Measurements from ENCODE around the gene CD70.
"Not testable (repeated sequence)": the region's sequence is repeated elsewhere in the genome, so short reads cannot be mapped to it uniquely, and the experiment has no call there.

CD70 gene

GRCh38 chr19:6570764-6571163 is 20.2 kb downstream of the CD70 start:
- DNase-seq (ENCODE audit: low read depth), result no peak

GRCh38 chr19:6568816-6569215 is 22.1 kb downstream of the CD70 start:
- DNase-seq (ENCODE audit: low read depth), result no peak

GRCh38 chr19:6568010-6568526 is 22.9 kb downstream of the CD70 start:
- DNase-seq (ENCODE audit: low read depth), result no peak

GRCh38 chr19:6566727-6567126 is 24.2 kb downstream of the CD70 start:
- DNase-seq (ENCODE audit: low read depth), result not testable (repeated sequence)

- no peak for DNase-seq (ENCODE audit: low read depth)
Observed at GRCh38 chr19:6564393-6564792, 26.6 kb downstream of the CD70 start.

GRCh38 chr19:6562437-6562836 is 28.5 kb downstream of the CD70 start:
- DNase-seq (ENCODE audit: low read depth), result not testable (repeated sequence)

- DNase-seq (ENCODE audit: low read depth), result no peak
Observed at GRCh38 chr19:6556480-6557195, 34.3 kb downstream of the CD70 start.

GRCh38 chr19:6556043-6556449 is 34.9 kb downstream of the CD70 start:
- no peak for DNase-seq (ENCODE audit: low read depth)

- peak; percentile 37 for DNase-seq (ENCODE audit: low read depth)
Observed at GRCh38 chr19:6551607-6552450, 39.1 kb downstream of the CD70 start.

GRCh38 chr19:6551091-6551490 is 39.9 kb downstream of the CD70 start:
- no peak for DNase-seq (ENCODE audit: low read depth)

GRCh38 chr19:6550679-6551078 is 40.3 kb downstream of the CD70 start:
- not testable (repeated sequence) for DNase-seq (ENCODE audit: low read depth)

GRCh38 chr19:6543866-6544347 is 47.0 kb downstream of the CD70 start:
- no peak for DNase-seq (ENCODE audit: low read depth)

GRCh38 chr19:6540918-6541689 is 49.8 kb downstream of the CD70 start:
- DNase-seq (ENCODE audit: low read depth), result no peak

GRCh38 chr19:6539514-6539913 is 51.4 kb downstream of the CD70 start:
- DNase-seq (ENCODE audit: low read depth), result no peak
